Activated gamma-delta T cell (primary cell): ENCODE data around the gene C7.
"Not testable (repeated sequence)": the region's sequence is repeated elsewhere in the genome, so short reads cannot be mapped to it uniquely, and the experiment has no call there.

Experiments
- DNase-seq: peaks from one replicate; lab custom pipeline; 2025; lab: John Stamatoyannopoulos, UW
- total RNA-seq, 2 donors: gene quantifications; one replicate each; lab custom pipeline; 2026; lab: John Stamatoyannopoulos, UW

C7 gene
- total RNA-seq = 0.04 to 0.05 reads per million in 2 donors

- DNase-seq = no peak
Measured at GRCh38 chr5:40909264-40909663, at the start of gene C7. C7 (plus strand) TSS chr5:40909497; CDS start chr5:40909611, 114 bp downstream.

- no peak for DNase-seq
Measured at GRCh38 chr5:40860711-40861110, 48.6 kb upstream of the C7 start.

GRCh38 chr5:40865004-40865403 is 44.3 kb upstream of the C7 start:
- DNase-seq = not testable (repeated sequence)

GRCh38 chr5:40866844-40867243 is 42.5 kb upstream of the C7 start:
- DNase-seq = no peak

- no peak for DNase-seq
Measured at GRCh38 chr5:40869384-40869783, 39.9 kb upstream of the C7 start.

GRCh38 chr5:40871177-40871576 is 38.1 kb upstream of the C7 start:
- no peak for DNase-seq

GRCh38 chr5:40872253-40872652 is 37.0 kb upstream of the C7 start:
- DNase-seq = not testable (repeated sequence)

- no peak for DNase-seq
Measured at GRCh38 chr5:40873286-40873880, 35.9 kb upstream of the C7 start.

GRCh38 chr5:40875958-40876357 is 33.3 kb upstream of the C7 start:
- no peak for DNase-seq

- DNase-seq = no peak
Measured at GRCh38 chr5:40877371-40877988, 31.8 kb upstream of the C7 start.

GRCh38 chr5:40879163-40879942 is 29.9 kb upstream of the C7 start:
- DNase-seq = no peak

GRCh38 chr5:40882291-40882690 is 27.0 kb upstream of the C7 start:
- DNase-seq = no peak

GRCh38 chr5:40883051-40883450 is 26.2 kb upstream of the C7 start:
- not testable (repeated sequence) for DNase-seq

GRCh38 chr5:40895440-40896425 is 13.6 kb upstream of the C7 start:
- not testable (repeated sequence) for DNase-seq

GRCh38 chr5:40904205-40904993 is 4.9 kb upstream of the C7 start:
- DNase-seq = no peak

GRCh38 chr5:40904994-40905306 is 4.3 kb upstream of the C7 start:
- DNase-seq = no peak

- no peak for DNase-seq
Measured at GRCh38 chr5:40906351-40906751, 2.9 kb upstream of the C7 start.

- no peak for DNase-seq
Measured at GRCh38 chr5:40909723-40910122, 426 bp downstream of the C7 start.

GRCh38 chr5:40911266-40911665 is 2.0 kb downstream of the C7 start:
- no peak for DNase-seq

GRCh38 chr5:40914835-40915234 is 5.5 kb downstream of the C7 start:
- DNase-seq = no peak

- DNase-seq = no peak
Measured at GRCh38 chr5:40915341-40915926, 6.1 kb downstream of the C7 start.
